NK-92 treated with Interleukin-12 subunit alpha and Interleukin-12 subunit beta, amount 100 ng/mL, for 24 hours (cell line): ENCODE results near the gene PRELID2.
"Not testable (repeated sequence)": the region's sequence is repeated elsewhere in the genome, so short reads cannot be mapped to it uniquely, and the experiment has no call there.

Experiments used
- DNase-seq: peaks from one replicate; lab custom pipeline; 2025; lab: John Stamatoyannopoulos, UW

The PRELID2 gene

GRCh38 chr5:145739843-145740242 lies 95.3 kb downstream of the PRELID2 start:
- no peak for DNase-seq

- DNase-seq, result no peak
Measured at GRCh38 chr5:145738227-145738626, 96.9 kb downstream of the PRELID2 start.

GRCh38 chr5:145737578-145737977 lies 97.6 kb downstream of the PRELID2 start:
- no peak for DNase-seq

- DNase-seq, result not testable (repeated sequence)
Measured at GRCh38 chr5:145729956-145730355, 105.2 kb downstream of the PRELID2 start.

GRCh38 chr5:145723516-145723915 lies 111.6 kb downstream of the PRELID2 start:
- no peak for DNase-seq

GRCh38 chr5:145718956-145719355 lies 116.2 kb downstream of the PRELID2 start:
- DNase-seq, result no peak

- DNase-seq, result no peak
Measured at GRCh38 chr5:145715412-145715811, 119.7 kb downstream of the PRELID2 start.

- no peak for DNase-seq
Measured at GRCh38 chr5:145712245-145712644, 122.9 kb downstream of the PRELID2 start.

GRCh38 chr5:145711417-145711816 lies 123.7 kb downstream of the PRELID2 start:
- no peak for DNase-seq
